Thoracic aorta (tissue), 2 donors: Measurements from ENCODE around the gene NHSL2. TPM values are rescaled to one million over a fixed set of nuclear protein-coding genes. Genes with fewer than 3 reads are reported as not detected.

Experiments
- ATAC-seq: fragments of 150-250 bp; one replicate; pipeline ENCODE4 v1.8.0; 2017; ENCODE audit warnings: low read depth; ENCODE audit not compliant: insufficient number of reproducible peaks, low FRiP score
- DNase-seq: peaks from one replicate; pipeline ENCODE4 v3.0.0-alpha.2; 2020; ENCODE audit warnings: low spot score
- H3K27ac ChIP-seq, 2 donors: fragments of 200-600 bp; sonication (generic); 1 replicate in 1 of 2; 2 replicates in 1 of 2; pipeline ENCODE4 v1.5.1; 2016; ENCODE audit warnings: mild to moderate bottlenecking in 2 of 2, moderate library complexity in 2 of 2
- H3K27me3 ChIP-seq: fragments of 200-600 bp; sonication (generic); replicated peaks from 2 replicates; pipeline ENCODE4 v1.6.0; 2016; ENCODE audit warnings: mild to moderate bottlenecking; ENCODE audit not compliant: insufficient read depth
- H3K36me3 ChIP-seq: fragments of 200-600 bp; sonication (generic); one replicate; pipeline ENCODE4 v1.5.1; 2016
- H3K4me1 ChIP-seq, 2 donors: fragments of 200-600 bp; sonication (generic); 1 replicate in 1 of 2; 2 replicates in 1 of 2; pipeline versions ENCODE4 v1.5.1 to v1.6.0; 2016; ENCODE audit warnings: low read depth in 2 of 2, mild to moderate bottlenecking in 1 of 2; ENCODE audit not compliant: control insufficient read depth in 1 of 2
- H3K4me3 ChIP-seq: fragments of 200-600 bp; sonication (generic); 2 replicates; pipeline ENCODE4 v1.5.1; 2016; ENCODE audit warnings: mild to moderate bottlenecking
- H3K9me3 ChIP-seq: fragments of 200-600 bp; sonication (generic); 2 replicates; pipeline ENCODE4 v1.5.1; 2016
- total RNA-seq, 2 donors: library from RNA; depleted of rRNA; stranded (reverse); fragments of >200 nt; gene quantifications; one replicate each; pipeline versions ENCODE4 v1.1.0 to v1.2.3, GENCODE V29; 2016
- TF ChIP-seq, protein P1 (sequence below): fragments of 200-600 bp; sonication (generic); IDR thresholded peaks from one replicate; pipeline ENCODE4 v1.5.1; 2019; ENCODE audit warnings: antibody characterized with exemption

Gene NHSL2
- total RNA-seq, 2 donors from 2014 or later, result 15.0 to 16.5 TPM

DNA sequence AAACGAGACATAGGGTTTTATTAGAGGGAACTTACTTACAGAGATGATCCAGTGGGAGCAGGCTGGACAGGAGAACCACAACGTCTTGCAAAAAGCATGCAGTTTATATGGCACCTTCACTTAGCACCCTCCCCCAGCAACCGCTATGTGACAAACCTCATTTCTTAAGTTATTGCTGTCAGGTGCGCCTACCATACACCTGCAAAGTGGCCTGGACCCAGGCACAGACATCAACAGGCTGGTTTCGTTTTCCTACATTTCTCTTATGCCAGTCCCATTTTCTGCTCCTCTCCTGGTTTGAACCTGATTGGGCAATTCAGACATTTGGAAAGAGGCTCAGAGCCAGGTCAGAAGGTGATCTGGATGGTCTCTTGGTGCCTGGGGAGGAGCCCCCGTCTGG, 202.8 kb downstream of the NHSL2 start:
- Histone ChIP-seq H3K4me1 (no peaks in the 10 kb centered on the region), H3K36me3 (no peaks in the 10 kb centered on the region), H3K4me3 (no peak overlapping the region), H3K27me3 (no peaks in the 10 kb centered on the region), H3K27ac (no peak overlapping the region), H3K9me3 (no peaks in the 10 kb centered on the region)
- ATAC-seq, result no peak
- TF ChIP-seq, protein P1, sequence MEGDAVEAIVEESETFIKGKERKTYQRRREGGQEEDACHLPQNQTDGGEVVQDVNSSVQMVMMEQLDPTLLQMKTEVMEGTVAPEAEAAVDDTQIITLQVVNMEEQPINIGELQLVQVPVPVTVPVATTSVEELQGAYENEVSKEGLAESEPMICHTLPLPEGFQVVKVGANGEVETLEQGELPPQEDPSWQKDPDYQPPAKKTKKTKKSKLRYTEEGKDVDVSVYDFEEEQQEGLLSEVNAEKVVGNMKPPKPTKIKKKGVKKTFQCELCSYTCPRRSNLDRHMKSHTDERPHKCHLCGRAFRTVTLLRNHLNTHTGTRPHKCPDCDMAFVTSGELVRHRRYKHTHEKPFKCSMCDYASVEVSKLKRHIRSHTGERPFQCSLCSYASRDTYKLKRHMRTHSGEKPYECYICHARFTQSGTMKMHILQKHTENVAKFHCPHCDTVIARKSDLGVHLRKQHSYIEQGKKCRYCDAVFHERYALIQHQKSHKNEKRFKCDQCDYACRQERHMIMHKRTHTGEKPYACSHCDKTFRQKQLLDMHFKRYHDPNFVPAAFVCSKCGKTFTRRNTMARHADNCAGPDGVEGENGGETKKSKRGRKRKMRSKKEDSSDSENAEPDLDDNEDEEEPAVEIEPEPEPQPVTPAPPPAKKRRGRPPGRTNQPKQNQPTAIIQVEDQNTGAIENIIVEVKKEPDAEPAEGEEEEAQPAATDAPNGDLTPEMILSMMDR, result no peak
- no peak for DNase-seq

DNA sequence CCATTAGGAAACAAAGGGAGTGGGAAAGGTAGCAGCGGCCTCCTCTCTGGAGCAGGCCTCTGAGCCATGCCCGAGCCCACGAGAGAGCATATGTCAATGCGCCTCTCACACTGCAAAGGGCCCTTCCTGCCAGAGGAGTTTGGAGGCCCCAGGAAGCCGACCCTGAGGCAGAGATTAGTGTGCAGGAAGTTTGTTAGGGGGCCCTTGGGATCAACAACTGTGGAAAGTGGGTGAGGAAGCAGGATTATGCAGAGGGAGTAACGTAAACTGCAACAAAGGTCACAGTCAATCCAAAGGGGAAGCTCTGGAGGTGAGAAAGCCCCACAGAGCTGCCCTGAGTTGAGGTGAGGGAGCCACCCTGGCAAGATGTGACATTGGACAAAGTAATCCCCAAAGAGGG, 203.7 kb downstream of the NHSL2 start:
- Histone ChIP-seq H3K4me3 (no peak overlapping the region), H3K9me3 (no peaks in the 10 kb centered on the region), H3K27ac (no peak overlapping the region), H3K36me3 (no peaks in the 10 kb centered on the region), H3K27me3 (no peaks in the 10 kb centered on the region), H3K4me1 (no peaks in the 10 kb centered on the region)
- DNase-seq (no peak), ATAC-seq (no peak)
- TF ChIP-seq, protein P1, result no peak

DNA sequence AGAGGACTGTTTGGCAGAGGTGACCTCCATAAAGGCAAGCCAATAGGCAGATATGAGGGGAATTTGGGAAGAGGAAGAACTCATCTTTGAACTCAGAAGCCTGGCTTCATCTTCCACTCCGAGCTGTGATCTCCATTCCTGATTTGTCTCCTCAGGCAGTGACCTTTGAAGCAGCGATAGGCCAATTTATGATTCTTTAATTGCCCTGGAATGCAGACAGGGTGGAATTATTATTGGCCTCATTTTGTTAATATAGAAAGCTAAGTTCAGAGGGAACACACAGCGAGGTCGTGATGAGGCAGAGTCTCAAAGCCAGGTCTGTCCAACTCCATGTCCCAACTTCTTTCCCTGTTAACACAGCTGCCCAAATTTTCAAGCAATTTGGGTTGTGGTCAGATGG, 204.2 kb downstream of the NHSL2 start:
- Histone ChIP-seq H3K4me3 (no peak overlapping the region), H3K9me3 (no peaks in the 10 kb centered on the region), H3K27me3 (no peaks in the 10 kb centered on the region), H3K36me3 (no peaks in the 10 kb centered on the region), H3K27ac (no peak overlapping the region), H3K4me1 (no peaks in the 10 kb centered on the region)
- ATAC-seq (no peak), DNase-seq (no peak)
- TF ChIP-seq, protein P1, result no peak

DNA sequence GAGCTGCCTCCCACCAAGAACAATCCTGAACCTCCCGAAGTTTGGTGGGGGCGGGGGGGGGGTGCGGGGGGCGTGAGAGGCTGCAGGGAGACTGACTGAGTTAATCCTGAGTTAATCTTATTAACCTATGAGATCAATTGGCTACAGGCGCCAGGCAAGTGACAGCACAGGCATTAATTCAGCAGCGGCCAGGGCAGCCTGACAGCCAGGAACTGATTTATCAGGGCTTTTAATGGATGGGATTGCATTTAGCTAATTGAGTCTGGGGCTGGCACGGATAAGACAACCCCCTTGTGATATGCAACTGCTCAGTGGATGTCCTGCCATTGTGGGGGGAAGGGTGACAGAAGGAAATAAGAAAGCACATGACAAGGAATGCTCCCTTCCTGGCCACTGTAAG, 204.7 kb downstream of the NHSL2 start:
- no peak for DNase-seq
- Histone ChIP-seq H3K4me3 (no peak overlapping the region), H3K9me3 (no peaks in the 10 kb centered on the region), H3K4me1 (no peaks in the 10 kb centered on the region), H3K27me3 (no peaks in the 10 kb centered on the region), H3K36me3 (no peaks in the 10 kb centered on the region), H3K27ac (no peak overlapping the region)
- no peak for ATAC-seq
- TF ChIP-seq, protein P1, result no peak

DNA sequence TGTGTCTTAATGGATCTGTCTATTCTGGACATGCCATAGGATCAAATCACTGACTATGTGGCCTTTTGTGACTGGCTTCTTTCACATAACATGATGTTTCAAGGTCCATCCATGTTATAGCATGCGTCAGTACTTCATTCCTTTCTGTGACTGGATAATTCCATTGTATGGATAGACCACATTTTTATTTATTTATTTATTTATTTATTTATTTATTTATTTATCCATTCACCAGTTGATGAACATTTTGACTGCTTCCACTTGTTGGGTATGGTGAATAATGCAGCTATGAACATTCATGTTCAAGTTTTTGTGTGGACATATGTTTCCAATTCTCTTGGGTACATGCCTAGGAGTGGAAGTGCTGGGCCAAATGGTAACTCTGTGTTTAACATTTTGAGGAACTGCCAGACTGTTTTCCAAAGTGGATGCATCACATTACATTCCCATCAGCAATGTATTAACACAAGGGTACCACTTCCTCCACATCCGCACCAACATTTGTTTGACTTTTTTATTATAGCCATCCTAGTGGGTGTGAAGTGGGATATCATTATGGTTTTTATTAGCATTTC, 207.1 kb downstream of the NHSL2 start:
- no peak for DNase-seq
- TF ChIP-seq, protein P1, result no peak
- Histone ChIP-seq H3K4me3 (no peak overlapping the region), H3K36me3 (no peaks in the 10 kb centered on the region), H3K4me1 (peaks cover 9 to 23% of the 10 kb centered on the region in 2 donors), H3K27me3 (no peaks in the 10 kb centered on the region), H3K9me3 (no peaks in the 10 kb centered on the region), H3K27ac (no peak overlapping the region)
- ATAC-seq, result no peak
